ENCODE data around the gene FABP7. TPM values are rescaled to one million over a fixed set of nuclear protein-coding genes. Genes with fewer than 3 reads are reported as not detected.

FABP7 gene
- total RNA-seq, 1 experiment from 2014 or later, result not detected

- Histone ChIP-seq H3K36me3 (ENCODE audit: control insufficient read depth in 1 of 2, insufficient read depth in 2 of 2, low read length in 2 of 2) (no peaks in the 10 kb centered on the region), H3K9me3 (ENCODE audit: control insufficient read depth in 1 of 2, insufficient read depth in 1 of 2, low read depth in 1 of 2, low read length in 2 of 2) (no peaks in the 10 kb centered on the region), H3K79me2 (ENCODE audit: insufficient read depth, low read length) (no peaks in the 10 kb centered on the region), H3K4me1 (ENCODE audit: control insufficient read depth in 1 of 2, insufficient read depth in 2 of 2, low read length in 2 of 2) (no peaks in the 10 kb centered on the region), H3K4me2 (ENCODE audit: low read length) (no peak overlapping the region), H3K9ac (ENCODE audit: low read length) (no peak overlapping the region), H3K9me2 (ENCODE audit: insufficient read depth) (no peaks in the 10 kb centered on the region), H4K20me1 (ENCODE audit: insufficient read depth) (no peaks in the 10 kb centered on the region), H3K27ac (ENCODE audit: low read depth, low read length) (no peak overlapping the region), H3K4me3 (replicated peaks in 1 of 2; ENCODE audit: low read depth in 1 of 2, low read length in 2 of 2) (no peak overlapping the region), H3K27me3 (ENCODE audit: insufficient read depth, low read length) (no peaks in the 10 kb centered on the region), H2AFZ (ENCODE audit: low read depth, low read length, poor library complexity, severe bottlenecking) (no peak overlapping the region)
- ATAC-seq, result no peak
- no TSS peak for BruUV-seq (replicated peaks)
- POLR2A ChIA-PET, result no interaction called here
- RAD21 ChIA-PET (ENCODE audit: low non-redundant PET in 1 of 2, low total read pairs in 2 of 2, uncharacterized antibody in 2 of 2, unreplicated experiment in 2 of 2), result interaction anchor here in 1 of 2 experiments (0.6 kb wide), 1 partner anchor 68 kb away, joined by 3 read pairs; no protein-coding TSS in a partner anchor
- TF ChIP-seq, protein P1, sequence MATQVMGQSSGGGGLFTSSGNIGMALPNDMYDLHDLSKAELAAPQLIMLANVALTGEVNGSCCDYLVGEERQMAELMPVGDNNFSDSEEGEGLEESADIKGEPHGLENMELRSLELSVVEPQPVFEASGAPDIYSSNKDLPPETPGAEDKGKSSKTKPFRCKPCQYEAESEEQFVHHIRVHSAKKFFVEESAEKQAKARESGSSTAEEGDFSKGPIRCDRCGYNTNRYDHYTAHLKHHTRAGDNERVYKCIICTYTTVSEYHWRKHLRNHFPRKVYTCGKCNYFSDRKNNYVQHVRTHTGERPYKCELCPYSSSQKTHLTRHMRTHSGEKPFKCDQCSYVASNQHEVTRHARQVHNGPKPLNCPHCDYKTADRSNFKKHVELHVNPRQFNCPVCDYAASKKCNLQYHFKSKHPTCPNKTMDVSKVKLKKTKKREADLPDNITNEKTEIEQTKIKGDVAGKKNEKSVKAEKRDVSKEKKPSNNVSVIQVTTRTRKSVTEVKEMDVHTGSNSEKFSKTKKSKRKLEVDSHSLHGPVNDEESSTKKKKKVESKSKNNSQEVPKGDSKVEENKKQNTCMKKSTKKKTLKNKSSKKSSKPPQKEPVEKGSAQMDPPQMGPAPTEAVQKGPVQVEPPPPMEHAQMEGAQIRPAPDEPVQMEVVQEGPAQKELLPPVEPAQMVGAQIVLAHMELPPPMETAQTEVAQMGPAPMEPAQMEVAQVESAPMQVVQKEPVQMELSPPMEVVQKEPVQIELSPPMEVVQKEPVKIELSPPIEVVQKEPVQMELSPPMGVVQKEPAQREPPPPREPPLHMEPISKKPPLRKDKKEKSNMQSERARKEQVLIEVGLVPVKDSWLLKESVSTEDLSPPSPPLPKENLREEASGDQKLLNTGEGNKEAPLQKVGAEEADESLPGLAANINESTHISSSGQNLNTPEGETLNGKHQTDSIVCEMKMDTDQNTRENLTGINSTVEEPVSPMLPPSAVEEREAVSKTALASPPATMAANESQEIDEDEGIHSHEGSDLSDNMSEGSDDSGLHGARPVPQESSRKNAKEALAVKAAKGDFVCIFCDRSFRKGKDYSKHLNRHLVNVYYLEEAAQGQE (IDR thresholded peaks at IDR 0.05; ENCODE audit: low read depth), result no peak
- TF ChIP-seq POLR2AphosphoS5 (IDR thresholded peaks at IDR 0.05; ENCODE audit: low read depth, low read length), result no peak
- TF ChIP-seq CEBPB (IDR thresholded peaks at IDR 0.05; ENCODE audit: low read depth), result no peak
- TF ChIP-seq, protein P2, sequence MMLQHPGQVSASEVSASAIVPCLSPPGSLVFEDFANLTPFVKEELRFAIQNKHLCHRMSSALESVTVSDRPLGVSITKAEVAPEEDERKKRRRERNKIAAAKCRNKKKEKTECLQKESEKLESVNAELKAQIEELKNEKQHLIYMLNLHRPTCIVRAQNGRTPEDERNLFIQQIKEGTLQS (IDR thresholded peaks at IDR 0.05), result no peak
- no peak for TF ChIP-seq ELF1 (IDR thresholded peaks at IDR 0.05; ENCODE audit: borderline replicate concordance, low read depth)
- TF ChIP-seq YY1 (IDR thresholded peaks at IDR 0.05; ENCODE audit: extremely low read depth, insufficient replicate concordance, low read depth, low read length), result no peak
- TF ChIP-seq RAD21 (IDR thresholded peaks at IDR 0.05; ENCODE audit: low read depth), result 0 out of 2 replicates have a peak, but pooled peaks have one; percentile 31
- no peak for TF ChIP-seq EZH2 (IDR thresholded peaks at IDR 0.05)
- TF ChIP-seq FOSL1 (IDR thresholded peaks at IDR 0.05; ENCODE audit: low read depth), result no peak
- TF ChIP-seq SIN3A (IDR thresholded peaks at IDR 0.05; ENCODE audit: low read depth), result no peak
- no peak for TF ChIP-seq JUND (IDR thresholded peaks at IDR 0.05)
- TF ChIP-seq, protein P3, sequence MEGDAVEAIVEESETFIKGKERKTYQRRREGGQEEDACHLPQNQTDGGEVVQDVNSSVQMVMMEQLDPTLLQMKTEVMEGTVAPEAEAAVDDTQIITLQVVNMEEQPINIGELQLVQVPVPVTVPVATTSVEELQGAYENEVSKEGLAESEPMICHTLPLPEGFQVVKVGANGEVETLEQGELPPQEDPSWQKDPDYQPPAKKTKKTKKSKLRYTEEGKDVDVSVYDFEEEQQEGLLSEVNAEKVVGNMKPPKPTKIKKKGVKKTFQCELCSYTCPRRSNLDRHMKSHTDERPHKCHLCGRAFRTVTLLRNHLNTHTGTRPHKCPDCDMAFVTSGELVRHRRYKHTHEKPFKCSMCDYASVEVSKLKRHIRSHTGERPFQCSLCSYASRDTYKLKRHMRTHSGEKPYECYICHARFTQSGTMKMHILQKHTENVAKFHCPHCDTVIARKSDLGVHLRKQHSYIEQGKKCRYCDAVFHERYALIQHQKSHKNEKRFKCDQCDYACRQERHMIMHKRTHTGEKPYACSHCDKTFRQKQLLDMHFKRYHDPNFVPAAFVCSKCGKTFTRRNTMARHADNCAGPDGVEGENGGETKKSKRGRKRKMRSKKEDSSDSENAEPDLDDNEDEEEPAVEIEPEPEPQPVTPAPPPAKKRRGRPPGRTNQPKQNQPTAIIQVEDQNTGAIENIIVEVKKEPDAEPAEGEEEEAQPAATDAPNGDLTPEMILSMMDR (IDR thresholded peaks at IDR 0.05 in 2 of 3, conservative IDR thresholded peaks at IDR 0.05 in 1 of 3; ENCODE audit: borderline replicate concordance in 1 of 3, insufficient read depth in 1 of 3, low read depth in 2 of 3, low read length in 2 of 3), result peak in 2 of 3 experiments; percentile 19 to 23; a peak in 2 of 6 replicates
- DNase-seq (ENCODE audit: low read depth, low spot score), result no peak
- CTCF ChIA-PET, result interaction anchor here (1.0 kb wide), 1 partner anchor 68 kb away, joined by 3 read pairs; no protein-coding TSS in a partner anchor
- intact Hi-C loops (cut with micrococcal nuclease), result no loop called here
Measured at GRCh38 chr6:122770835-122771601, 8.5 kb upstream of the FABP7 start.
